Endothelial cell of umbilical vein (primary cell): Measurements from ENCODE around the gene SIN3A. TPM values are rescaled to one million over a fixed set of nuclear protein-coding genes. Genes with fewer than 3 reads are reported as not detected.

Experiments
- BruUV-seq: library from RNA; stranded (reverse); fragments of 400-500 nt; replicated peaks from 2 replicates; lab custom pipeline; 2021; lab: Mats Ljungman, UMichigan
- CTCF ChIA-PET: fragments of 300-600, 350-600 bp; sonication (Branson Sonifier 250); formaldehyde crosslinking; loops from one replicate; lab custom pipeline; 2021; ENCODE audit warnings: antibody characterized with exemption, inconsistent platforms; lab: Charles Lee
- POLR2A ChIA-PET: fragments of 300-600, 350-600 bp; sonication (Branson Sonifier 250); formaldehyde crosslinking; loops from one replicate; lab custom pipeline; 2021; ENCODE audit warnings: antibody characterized with exemption, inconsistent platforms; lab: Charles Lee
- DNase-seq: peaks from one replicate; pipeline ENCODE4 v3.0.0-alpha.2; 2011; ENCODE audit warnings: low read depth, low spot score
- FAIRE-seq: peaks from 2 replicates; lab custom pipeline; 2011; peaks lifted over from hg19 to GRCh38; lab: Jason Lieb, UNC
- H2AFZ ChIP-seq: 2 replicates; pipeline ENCODE4 v1.6.0; 2012; ENCODE audit warnings: low read depth, low read length, control low read depth, inconsistent platforms
- H3K27ac ChIP-seq: 2 replicates; pipeline ENCODE4 v1.5.1; 2011; ENCODE audit warnings: low read depth, mild to moderate bottlenecking, control low read depth, low read length, moderate library complexity; ENCODE audit not compliant: insufficient read depth
- H3K27me3 ChIP-seq, 2 experiments: 2 replicates each; pipeline versions ENCODE4 v1.6.0 to v1.6.1; 2011; ENCODE audit warnings: low read length in 2 of 2, mixed read lengths in 1 of 2; ENCODE audit not compliant: control insufficient read depth in 2 of 2, insufficient read depth in 2 of 2
- H3K36me3 ChIP-seq, 2 experiments: 2 replicates in 1 of 2; 3 replicates in 1 of 2; pipeline ENCODE4 v1.5.1; 2011; ENCODE audit warnings: low read length in 2 of 2, mild to moderate bottlenecking in 1 of 2, moderate library complexity in 1 of 2; ENCODE audit not compliant: control insufficient read depth in 2 of 2, insufficient read depth in 2 of 2; ENCODE audit errors: extremely low read depth in 1 of 2
- H3K4me1 ChIP-seq: 3 replicates; pipeline ENCODE4 v1.5.1; 2011; ENCODE audit warnings: mild to moderate bottlenecking, low read length; ENCODE audit not compliant: control insufficient read depth, insufficient read depth; ENCODE audit errors: extremely low read depth
- H3K4me2 ChIP-seq: 2 replicates; pipeline ENCODE4 v1.6.1; 2011; ENCODE audit warnings: low read length, control low read depth, mixed read lengths; ENCODE audit not compliant: insufficient read depth
- H3K4me3 ChIP-seq, 3 experiments: fragments of 200-600 bp in 1 of 3; sonication (generic), shearing (Covaris generic) in 1 of 3; replicated peaks in 1 of 3; 2 replicates each; pipeline ENCODE4 v1.5.1; 2011 to 2016; ENCODE audit warnings: control low read depth in 3 of 3, low read length in 3 of 3, mild to moderate bottlenecking in 2 of 3, inconsistent platforms in 1 of 3, low read depth in 1 of 3, moderate library complexity in 1 of 3; ENCODE audit not compliant: insufficient read depth in 1 of 3
- H3K79me2 ChIP-seq: 2 replicates; pipeline ENCODE4 v1.6.0; 2012; ENCODE audit warnings: low read length, inconsistent platforms; ENCODE audit not compliant: control insufficient read depth, insufficient read depth
- H3K9ac ChIP-seq: replicated peaks from 2 replicates; pipeline ENCODE3; 2011; ENCODE audit warnings: low read length, control low read depth; ENCODE audit not compliant: insufficient read depth; ENCODE audit errors: extremely low read depth
- H3K9me1 ChIP-seq: replicated peaks from 3 replicates; pipeline ENCODE4 v1.6.0; 2011; ENCODE audit warnings: mild to moderate bottlenecking, low read length; ENCODE audit not compliant: control insufficient read depth, insufficient read depth; ENCODE audit errors: extremely low read depth
- H3K9me3 ChIP-seq: replicated peaks from 2 replicates; pipeline ENCODE4 v1.5.1; 2012; ENCODE audit warnings: low read length, inconsistent platforms; ENCODE audit not compliant: control insufficient read depth, insufficient read depth
- H4K20me1 ChIP-seq: replicated peaks from 2 replicates; pipeline ENCODE3; 2011; ENCODE audit warnings: mild to moderate bottlenecking, low read length; ENCODE audit not compliant: control insufficient read depth, insufficient read depth; ENCODE audit errors: extremely low read depth
- EZH2 ChIP-seq: IDR thresholded peaks from 2 replicates; pipeline ENCODE4 v1.6.1; 2012; ENCODE audit warnings: borderline replicate concordance, low read depth, mild to moderate bottlenecking, moderate library complexity, low read length, inconsistent platforms; ENCODE audit not compliant: severe bottlenecking
- FOS ChIP-seq: IDR thresholded peaks from 2 replicates; pipeline ENCODE4 v1.6.1; 2011; ENCODE audit warnings: mild to moderate bottlenecking, low read length, moderate library complexity, borderline replicate concordance; ENCODE audit not compliant: insufficient read depth
- JUN ChIP-seq: IDR thresholded peaks from 2 replicates; pipeline ENCODE4 v1.6.1; 2011; ENCODE audit warnings: borderline replicate concordance, low read depth; ENCODE audit not compliant: insufficient read length, insufficient read depth
- POLR2AphosphoS5 ChIP-seq: IDR thresholded peaks from 2 replicates; pipeline ENCODE4 v1.6.1; 2012; ENCODE audit warnings: low read depth, mild to moderate bottlenecking, control low read depth, low read length, moderate library complexity; ENCODE audit not compliant: insufficient read depth
- dilution Hi-C: fragments of 300-500 bp; cut with MboI; formaldehyde crosslinking; loops from one replicate; pipeline ENCODE4 v1.15.0; 2019; ENCODE audit warnings: low sequenced_read_pairs; ENCODE audit not compliant: extremely low pct_ligation_motif_present
- intact Hi-C: fragments of 100-400 bp; cut with micrococcal nuclease; formaldehyde crosslinking; loops from one replicate; pipeline ENCODE4 v1.10.0; 2022
- polyA plus RNA-seq, 4 experiments: library from polyadenylated mRNA; depleted of rRNA in 3 of 4; stranded (reverse) in 3 of 4; unstranded in 1 of 4; fragments of >200 nt; gene quantifications; 2 replicates each; pipeline versions ENCODE4 v1.2.1 to v1.2.3, GENCODE V29; 2011 to 2012; ENCODE audit warnings: missing spikeins in 1 of 4
- total RNA-seq: library from RNA; stranded (reverse); gene quantifications from 2 replicates; pipeline ENCODE4 v1.2.3, GENCODE V29; 2021
- TF ChIP-seq, protein P1 (sequence below), 2 donors: IDR thresholded peaks; 1 replicate in 1 of 2; 2 replicates in 1 of 2; pipeline ENCODE4 v1.5.1; 2011; ENCODE audit warnings: low read length in 2 of 2, mild to moderate bottlenecking in 2 of 2, moderate library complexity in 2 of 2, control low read depth in 1 of 2, inconsistent platforms in 1 of 2, low read depth in 1 of 2; ENCODE audit not compliant: insufficient read depth in 1 of 2; ENCODE audit errors: extremely low read depth in 1 of 2

Gene SIN3A
- total and polyA plus RNA-seq, 2 donors (not counting 3 experiments of a cell fraction or from before 2014, with no cell fraction given), result 30.6 to 44.5 TPM

DNA sequence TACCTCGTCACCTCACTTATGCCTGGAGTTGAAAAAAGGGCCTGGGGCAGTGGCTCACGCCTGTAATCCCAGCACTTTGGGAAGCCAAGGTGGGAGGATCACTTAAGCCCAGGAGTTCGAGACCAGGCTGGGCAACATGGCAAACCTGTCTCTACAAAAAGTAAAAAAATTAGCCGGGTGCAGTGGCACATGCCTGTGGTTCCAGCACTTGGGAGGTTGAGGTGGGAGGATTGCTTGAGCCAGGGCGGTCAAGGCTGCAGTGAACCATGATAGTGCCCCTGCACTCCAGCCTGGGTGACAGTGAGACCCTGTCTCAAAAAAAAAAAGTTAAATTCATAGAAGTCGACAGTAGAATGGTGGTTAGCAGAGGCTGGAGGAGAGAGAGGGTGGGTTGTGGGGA lies 109.3 kb downstream of the SIN3A start:
- Histone ChIP-seq H3K4me2 (no peak overlapping the region), H2AFZ (no peak overlapping the region), H3K4me3 (no peak overlapping the region), H3K27me3 (no peaks in the 10 kb centered on the region), H3K9ac (no peak overlapping the region), H3K9me1 (no peaks in the 10 kb centered on the region), H3K79me2 (no peaks in the 10 kb centered on the region), H3K27ac (no peak overlapping the region), H4K20me1 (no peaks in the 10 kb centered on the region), H3K4me1 (peaks cover 4% of the 10 kb centered on the region), H3K36me3 (peaks cover 0 to 8% of the 10 kb centered on the region in 2 experiments), H3K9me3 (no peaks in the 10 kb centered on the region)
- intact Hi-C loops, result no loop called here
- no TSS peak for BruUV-seq
- dilution Hi-C loops, result no loop called here
- ChIA-PET POLR2A (no interaction called here), CTCF (no interaction called here)
- no peak for TF ChIP-seq JUN
- TF ChIP-seq EZH2, result no peak
- TF ChIP-seq POLR2AphosphoS5, result no peak
- no peak for TF ChIP-seq FOS
- TF ChIP-seq, protein P1, sequence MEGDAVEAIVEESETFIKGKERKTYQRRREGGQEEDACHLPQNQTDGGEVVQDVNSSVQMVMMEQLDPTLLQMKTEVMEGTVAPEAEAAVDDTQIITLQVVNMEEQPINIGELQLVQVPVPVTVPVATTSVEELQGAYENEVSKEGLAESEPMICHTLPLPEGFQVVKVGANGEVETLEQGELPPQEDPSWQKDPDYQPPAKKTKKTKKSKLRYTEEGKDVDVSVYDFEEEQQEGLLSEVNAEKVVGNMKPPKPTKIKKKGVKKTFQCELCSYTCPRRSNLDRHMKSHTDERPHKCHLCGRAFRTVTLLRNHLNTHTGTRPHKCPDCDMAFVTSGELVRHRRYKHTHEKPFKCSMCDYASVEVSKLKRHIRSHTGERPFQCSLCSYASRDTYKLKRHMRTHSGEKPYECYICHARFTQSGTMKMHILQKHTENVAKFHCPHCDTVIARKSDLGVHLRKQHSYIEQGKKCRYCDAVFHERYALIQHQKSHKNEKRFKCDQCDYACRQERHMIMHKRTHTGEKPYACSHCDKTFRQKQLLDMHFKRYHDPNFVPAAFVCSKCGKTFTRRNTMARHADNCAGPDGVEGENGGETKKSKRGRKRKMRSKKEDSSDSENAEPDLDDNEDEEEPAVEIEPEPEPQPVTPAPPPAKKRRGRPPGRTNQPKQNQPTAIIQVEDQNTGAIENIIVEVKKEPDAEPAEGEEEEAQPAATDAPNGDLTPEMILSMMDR (IDR thresholded peaks at IDR 0.05; ENCODE audit: extremely low read depth in 1 of 2, insufficient read depth in 1 of 2, low read depth in 1 of 2, low read length in 2 of 2), result no peak
- DNase-seq (no peak), FAIRE-seq (no peak)
